ENCODE measurements around the gene MYO1B.

- TF ChIP-seq POLR2AphosphoS5 (IDR thresholded peaks at IDR 0.05; ENCODE audit: low read depth, low read length) (no peak), TAF1 (IDR thresholded peaks at IDR 0.05; ENCODE audit: borderline replicate concordance, insufficient read depth, low read length) (no peak), REST (IDR thresholded peaks at IDR 0.05; ENCODE audit: insufficient read depth in 1 of 2, low read depth in 2 of 2, low read length in 2 of 2) (no peak), SIN3A (IDR thresholded peaks at IDR 0.05; ENCODE audit: borderline replicate concordance, insufficient read depth, low read length) (no peak)
These were observed 13.2 kb upstream of the MYO1B start for GRCh38 chr2:191231995-191232394.
